ENCODE measurements around the gene SLCO2A1.

DNA sequence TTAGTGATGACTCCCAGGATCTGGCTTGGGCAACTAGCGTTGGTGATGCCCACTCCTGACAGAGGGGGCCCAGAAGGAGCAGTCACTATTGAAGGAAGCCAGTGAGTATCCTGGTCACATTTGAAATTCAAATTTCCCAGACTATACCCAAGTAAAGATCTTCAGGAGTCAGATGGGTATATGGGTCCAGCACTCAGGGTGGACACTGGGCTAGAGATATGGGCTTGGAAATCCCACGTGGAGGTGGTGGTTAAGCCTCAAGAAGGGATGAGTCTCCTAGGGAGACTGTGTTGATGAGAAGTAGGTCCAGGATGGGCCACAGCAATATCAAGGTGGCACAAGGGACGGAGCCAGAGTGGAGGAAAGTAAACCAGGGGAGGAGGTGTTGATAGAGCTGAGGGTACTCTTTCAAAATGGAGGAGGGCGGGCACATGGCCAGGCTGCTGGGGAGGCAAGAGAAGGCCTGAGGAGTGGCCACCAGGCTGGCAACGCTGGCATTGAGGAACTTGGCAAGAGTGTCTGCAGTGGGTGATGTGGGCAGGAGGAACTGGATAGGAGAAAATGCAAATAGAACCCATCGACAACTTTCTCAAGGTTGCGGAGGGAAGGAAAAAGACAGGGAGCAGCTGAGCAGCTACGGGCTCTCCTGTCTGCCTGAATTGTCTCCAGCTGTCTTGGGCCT, 3.7 kb upstream of the SLCO2A1 start:
- TF ChIP-seq, protein P1, sequence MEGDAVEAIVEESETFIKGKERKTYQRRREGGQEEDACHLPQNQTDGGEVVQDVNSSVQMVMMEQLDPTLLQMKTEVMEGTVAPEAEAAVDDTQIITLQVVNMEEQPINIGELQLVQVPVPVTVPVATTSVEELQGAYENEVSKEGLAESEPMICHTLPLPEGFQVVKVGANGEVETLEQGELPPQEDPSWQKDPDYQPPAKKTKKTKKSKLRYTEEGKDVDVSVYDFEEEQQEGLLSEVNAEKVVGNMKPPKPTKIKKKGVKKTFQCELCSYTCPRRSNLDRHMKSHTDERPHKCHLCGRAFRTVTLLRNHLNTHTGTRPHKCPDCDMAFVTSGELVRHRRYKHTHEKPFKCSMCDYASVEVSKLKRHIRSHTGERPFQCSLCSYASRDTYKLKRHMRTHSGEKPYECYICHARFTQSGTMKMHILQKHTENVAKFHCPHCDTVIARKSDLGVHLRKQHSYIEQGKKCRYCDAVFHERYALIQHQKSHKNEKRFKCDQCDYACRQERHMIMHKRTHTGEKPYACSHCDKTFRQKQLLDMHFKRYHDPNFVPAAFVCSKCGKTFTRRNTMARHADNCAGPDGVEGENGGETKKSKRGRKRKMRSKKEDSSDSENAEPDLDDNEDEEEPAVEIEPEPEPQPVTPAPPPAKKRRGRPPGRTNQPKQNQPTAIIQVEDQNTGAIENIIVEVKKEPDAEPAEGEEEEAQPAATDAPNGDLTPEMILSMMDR (IDR thresholded peaks at IDR 0.05), result no peak
- no peak for TF ChIP-seq POLR2A (IDR thresholded peaks at IDR 0.05)

All from testis (tissue), 2 donors.